ENCODE results near the gene NRDC.
A peak's percentile ranks its signal among the peaks of the same experiment; 100 is the strongest.
"Not testable (repeated sequence)": the region's sequence is repeated elsewhere in the genome, so short reads cannot be mapped to it uniquely, and the experiment has no call there.

NRDC gene

DNA sequence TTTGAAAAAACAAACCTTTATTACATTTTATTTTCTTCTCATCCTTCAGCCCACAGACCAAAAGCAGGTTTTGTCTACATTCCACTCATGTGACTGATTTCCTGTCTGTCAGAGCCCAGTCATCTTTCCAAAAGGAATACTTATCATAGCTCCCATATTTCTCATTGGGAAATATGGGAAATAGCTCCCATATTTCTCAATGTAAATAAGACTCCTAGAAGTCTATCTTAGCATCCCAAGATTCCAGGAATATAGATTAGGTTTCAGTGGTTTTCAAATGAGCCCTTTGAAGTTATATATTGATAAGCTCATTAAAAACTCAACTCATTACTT, 19.1 kb upstream of the NRDC start:
- peak; percentile 78 for DNase-seq (ENCODE audit: low read depth)

DNA sequence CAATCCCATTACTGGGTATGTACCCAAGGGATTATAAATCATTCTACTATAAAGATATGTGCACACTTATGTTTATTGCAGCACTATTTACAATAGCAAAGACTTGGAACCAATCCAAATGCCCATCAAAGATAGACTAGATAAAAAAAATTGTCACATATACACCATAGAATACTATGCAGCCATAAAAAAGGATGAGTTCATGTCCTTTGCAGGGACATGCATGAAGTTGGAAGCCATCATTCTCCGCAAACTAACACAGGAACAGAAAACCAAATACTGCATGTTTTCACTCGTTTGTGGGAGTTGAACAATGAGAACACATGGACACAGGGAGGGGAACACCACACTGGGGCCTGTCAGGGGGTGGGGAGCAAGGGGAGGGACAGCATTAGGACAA, 16.2 kb upstream of the NRDC start:
- not testable (repeated sequence) for DNase-seq (ENCODE audit: low read depth)

DNA sequence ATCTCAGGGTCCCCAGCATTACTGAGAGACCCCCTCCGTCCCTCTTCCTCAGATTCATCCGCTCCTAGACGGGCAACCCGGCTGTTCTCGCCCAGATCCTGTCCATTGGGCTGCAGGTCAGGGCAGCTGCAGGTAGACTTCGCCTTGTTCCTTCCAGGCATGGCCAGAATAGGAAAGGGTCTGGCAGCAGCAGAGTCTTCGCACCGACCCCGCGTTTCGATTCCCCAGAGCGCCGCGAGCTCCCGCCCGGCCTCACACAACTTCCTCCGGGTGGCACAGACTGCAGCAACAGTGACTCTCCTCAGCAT, 265 bp downstream of the NRDC start:
- DNase-seq (ENCODE audit: low read depth): no peak

DNA sequence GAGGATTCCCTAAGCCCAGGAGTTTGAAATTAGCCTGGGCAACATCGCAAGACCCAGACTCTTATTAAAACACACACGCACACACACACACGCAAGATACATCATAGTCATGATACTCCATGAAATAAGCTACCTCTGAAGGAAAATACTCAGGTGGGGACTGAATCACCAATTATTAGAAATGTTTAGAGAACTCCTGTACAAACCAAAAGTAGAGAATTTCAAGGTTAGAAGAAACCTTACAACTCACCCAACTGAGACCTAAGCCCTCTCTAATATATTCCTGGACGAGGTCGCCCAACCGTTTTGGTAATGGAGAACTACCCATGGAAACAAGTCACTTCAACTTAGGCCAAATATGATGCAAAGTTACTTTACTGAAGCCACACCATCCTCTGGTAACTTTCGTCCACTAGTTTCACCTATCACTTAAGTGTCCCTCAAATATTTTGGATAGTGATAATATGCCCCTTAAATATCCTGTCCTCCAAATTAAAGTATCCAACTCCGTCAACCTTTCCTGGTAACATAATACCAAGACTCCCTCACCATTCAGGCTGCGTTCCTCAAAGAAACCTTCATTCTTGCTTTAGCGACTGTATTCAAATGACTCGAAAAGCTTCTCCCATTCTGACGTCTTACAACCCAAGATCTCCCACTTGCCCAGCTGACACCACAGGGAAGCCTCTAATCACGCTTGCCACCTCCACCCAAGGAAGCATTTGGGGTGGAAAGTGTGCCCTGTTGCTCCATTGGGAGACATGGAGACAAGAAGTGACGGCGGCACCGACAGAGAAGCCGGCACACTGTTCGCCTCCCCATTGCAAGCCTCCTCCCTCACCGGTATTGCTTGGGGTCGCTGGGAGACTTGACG, 856 bp downstream of the NRDC start:
- peak; percentile 38 for DNase-seq (ENCODE audit: low read depth)

DNA sequence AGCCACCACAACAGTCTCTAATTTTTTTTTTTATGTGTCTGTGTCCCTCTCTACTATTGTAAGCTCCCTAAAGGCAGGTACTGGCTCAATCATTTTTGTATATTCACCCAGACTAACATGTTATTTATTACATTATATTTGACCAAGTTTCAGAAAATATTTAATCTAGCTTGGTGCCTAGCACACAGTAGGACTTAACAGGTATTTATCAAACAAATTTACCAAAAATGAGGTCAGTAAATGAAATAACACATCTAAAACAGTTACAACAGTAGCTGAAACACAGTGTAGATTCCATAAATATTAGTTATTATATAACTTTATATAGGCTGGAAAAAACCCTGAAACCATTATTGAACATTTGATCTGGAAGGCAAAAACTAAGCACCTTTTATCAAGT, 2.7 kb downstream of the NRDC start:
- no peak for DNase-seq (ENCODE audit: low read depth)

DNA sequence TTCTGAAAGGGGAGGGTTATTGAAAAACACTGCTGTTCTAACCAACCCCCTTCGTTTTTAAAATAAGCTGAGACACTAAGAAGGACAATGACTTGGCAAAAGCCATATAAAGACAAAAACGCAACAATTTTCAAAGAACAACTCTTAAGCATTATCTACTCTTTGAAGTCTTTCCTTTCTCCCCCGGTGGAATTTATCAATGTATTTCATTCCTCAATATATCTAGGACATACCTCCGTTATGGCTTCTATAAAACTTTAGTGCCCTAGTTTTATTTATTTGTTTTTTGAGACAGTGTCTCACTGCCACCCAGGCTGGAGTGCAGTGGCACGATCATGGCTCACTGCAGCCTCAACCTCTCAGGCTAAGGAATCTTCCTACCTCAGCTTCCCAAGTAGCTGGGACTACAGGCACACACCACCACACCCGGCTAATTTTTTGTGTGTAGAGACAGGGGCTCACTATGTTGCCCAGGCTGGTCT, 3.2 kb downstream of the NRDC start:
- no peak for DNase-seq (ENCODE audit: low read depth)

GRCh38 chr1:51873270-51873669, 5.3 kb downstream of the NRDC start:
- DNase-seq (ENCODE audit: low read depth): not testable (repeated sequence)

DNA sequence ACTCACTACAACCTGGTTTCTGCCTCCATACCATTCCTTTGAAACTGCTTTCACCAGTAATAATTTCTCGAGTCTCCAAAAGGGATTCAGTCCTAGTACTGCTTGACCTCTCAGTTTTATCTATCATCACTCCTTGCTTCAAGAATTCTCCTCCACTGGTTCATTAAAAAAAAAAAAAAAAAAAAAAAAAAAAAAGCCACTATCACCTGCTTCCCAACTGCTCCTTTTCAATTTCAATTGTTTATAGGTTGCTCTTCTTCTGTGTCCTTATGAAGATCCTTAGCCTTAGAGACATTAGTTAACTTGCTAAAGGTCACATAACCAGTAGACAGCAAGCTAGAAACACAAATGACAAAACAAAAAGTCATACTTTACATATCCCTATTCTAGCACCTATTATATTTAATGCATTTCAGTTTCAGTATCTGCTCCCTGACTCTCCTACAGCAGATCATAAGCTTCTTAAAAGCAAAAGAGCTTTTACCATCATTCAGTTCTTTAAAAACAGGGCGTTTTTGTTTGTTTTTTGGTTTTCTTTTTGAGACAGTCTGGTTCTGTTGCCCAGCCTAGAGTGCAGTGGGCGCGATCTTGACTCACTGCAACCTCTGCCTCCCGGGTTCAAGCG, 7.1 kb downstream of the NRDC start:
- no peak for DNase-seq (ENCODE audit: low read depth)

DNA sequence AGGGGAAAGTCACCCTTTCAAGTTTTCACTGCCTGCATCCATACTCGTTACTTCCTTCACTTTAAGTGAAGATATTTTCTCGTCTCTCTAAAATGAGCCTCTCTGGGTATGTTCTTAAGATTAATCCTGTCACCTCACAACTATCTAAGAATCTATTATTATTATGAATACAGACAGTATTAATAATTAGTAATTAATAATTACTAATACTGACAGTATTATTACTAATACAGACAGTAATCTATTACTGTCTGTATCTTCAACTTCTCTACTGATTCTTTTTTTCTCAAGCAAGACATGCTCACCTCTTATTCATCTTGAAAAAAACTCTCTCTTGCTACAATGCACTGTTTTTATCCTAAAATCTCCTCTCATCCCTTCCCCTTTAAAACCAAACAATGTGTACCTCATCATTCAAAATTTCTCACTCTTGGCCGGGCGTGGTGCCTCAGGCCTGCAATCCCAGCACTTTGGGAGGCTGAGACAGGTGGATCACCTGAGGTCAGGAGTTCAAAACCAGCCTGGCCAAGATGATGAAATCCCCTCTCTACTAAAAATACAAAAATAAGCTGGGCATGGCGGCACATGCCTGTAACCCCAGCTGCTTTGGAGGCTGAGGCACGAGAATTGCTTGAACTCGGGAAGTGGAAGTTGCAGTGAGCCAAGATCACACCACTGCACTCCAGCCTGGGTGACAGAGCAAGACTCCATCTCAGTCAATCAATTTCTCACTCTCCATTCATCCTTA, 7.8 kb downstream of the NRDC start:
- no peak for DNase-seq (ENCODE audit: low read depth)

- no peak for DNase-seq (ENCODE audit: low read depth)
These were observed 10.9 kb downstream of the NRDC start for GRCh38 chr1:51867479-51868232.

DNA sequence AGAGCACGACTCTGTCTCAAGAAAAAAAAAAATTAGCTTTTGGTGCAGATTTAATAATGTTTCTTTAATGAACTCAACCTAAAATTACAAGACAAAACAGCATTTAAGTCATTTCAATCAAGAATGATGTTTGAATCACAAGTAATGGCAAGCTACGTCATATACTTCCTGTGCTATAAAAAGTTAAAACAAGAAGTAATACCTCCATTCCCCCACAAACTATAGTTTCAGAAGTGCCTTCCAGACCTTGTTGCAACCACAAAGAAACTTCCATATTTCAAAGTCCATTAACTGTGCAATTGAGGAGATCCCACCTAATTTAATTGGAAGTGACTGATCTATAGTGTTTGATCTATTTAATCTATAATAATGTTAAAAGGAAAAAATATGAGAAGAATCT, 15.1 kb downstream of the NRDC start:
- DNase-seq (ENCODE audit: low read depth): no peak

- no peak for DNase-seq (ENCODE audit: low read depth)
These were observed 16.9 kb downstream of the NRDC start for GRCh38 chr1:51861669-51862068.

GRCh38 chr1:51859735-51860134, 18.8 kb downstream of the NRDC start:
- DNase-seq (ENCODE audit: low read depth): no peak

- DNase-seq (ENCODE audit: low read depth): no peak
These were observed 19.2 kb downstream of the NRDC start for GRCh38 chr1:51859333-51859732.

DNA sequence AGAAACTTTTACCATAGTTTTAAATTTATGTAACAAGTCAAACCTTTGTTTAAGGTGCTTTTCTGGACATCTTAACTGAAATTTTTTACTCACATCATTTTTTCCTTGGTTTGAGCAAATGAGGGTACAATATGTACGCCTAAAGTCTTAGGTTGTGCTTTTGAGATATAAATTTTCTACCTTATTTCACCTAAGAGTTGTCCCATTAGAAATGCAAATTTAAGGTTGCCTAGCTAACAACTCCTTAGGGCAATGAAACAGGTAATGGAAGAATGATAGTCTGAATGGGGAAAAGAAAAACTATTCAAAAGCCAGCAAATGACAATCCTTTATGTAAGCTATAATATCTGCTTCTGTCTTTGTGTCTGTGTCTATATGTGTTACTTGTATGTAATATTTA, 19.6 kb downstream of the NRDC start:
- DNase-seq (ENCODE audit: low read depth): no peak

- no peak for DNase-seq (ENCODE audit: low read depth)
These were observed 21.8 kb downstream of the NRDC start for GRCh38 chr1:51856745-51857144.

GRCh38 chr1:51855624-51856023, 22.9 kb downstream of the NRDC start:
- DNase-seq (ENCODE audit: low read depth): no peak

DNA sequence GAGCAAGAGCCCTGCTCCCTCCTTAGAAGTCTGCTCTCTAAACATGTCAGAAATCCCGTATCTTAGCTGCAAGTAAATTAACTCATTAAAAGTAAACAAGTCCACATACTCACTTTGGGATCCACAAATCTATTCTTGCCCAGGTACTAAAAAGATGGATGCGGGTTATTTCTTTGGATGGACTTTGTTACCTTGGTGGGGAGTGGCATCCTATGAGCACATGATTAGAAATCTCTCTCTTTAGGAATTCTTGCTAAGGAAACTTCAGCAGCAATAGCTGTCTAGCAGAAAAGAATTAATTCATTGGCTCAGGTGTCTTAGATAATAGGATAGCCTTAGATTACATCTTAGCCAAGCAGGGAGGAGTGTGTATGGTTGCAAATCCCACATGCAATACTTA, 25.2 kb downstream of the NRDC start:
- DNase-seq (ENCODE audit: low read depth): no peak

GRCh38 chr1:51851882-51852396, 26.6 kb downstream of the NRDC start:
- no peak for DNase-seq (ENCODE audit: low read depth)

GRCh38 chr1:51850420-51851223, 27.9 kb downstream of the NRDC start:
- DNase-seq (ENCODE audit: low read depth): no peak

DNA sequence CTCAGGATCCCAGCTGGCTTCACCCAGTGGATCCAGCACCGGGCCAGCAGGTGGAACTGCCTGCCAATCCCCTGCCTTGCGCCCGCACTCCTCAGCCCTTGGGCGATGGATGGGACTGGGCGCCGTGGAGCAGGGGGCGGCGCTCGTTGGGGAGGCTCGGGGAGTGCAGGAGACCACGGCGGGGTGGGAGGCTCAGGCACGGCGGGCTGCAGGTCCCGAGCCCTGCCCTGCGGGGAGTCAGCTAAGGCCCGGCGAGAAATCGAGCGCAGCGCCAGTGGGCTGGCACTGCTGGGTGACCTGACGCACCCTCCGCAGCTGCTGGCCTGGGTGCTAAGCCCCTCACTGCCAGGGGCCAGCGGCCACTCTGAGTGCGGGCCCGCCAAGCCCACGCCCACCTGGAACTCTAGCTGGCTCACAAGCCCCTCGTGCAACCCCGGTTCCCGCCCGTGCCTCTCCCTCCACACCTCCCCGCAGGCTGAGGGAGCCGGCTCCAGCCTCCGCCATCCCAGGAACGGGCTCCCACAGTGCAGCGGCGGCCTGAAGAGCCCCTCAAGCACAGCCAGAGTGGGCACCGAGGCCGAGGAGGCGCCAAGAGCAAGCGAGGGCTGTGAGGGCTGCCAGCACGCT, 31.1 kb downstream of the NRDC start:
- no peak for DNase-seq (ENCODE audit: low read depth)

All from fibroblast of gingiva (primary cell).